Left ventricle myocardium inferior (tissue), 1 donor: ENCODE results near the gene FXYD1. TPM values are rescaled to one million over a fixed set of nuclear protein-coding genes. Genes with fewer than 3 reads are reported as not detected.

Experiments used
- DNase-seq: peaks from one replicate; pipeline ENCODE4 v3.0.0-alpha.2; 2020
- H3K27ac ChIP-seq: fragments of 200-600 bp; replicated peaks from 2 replicates; pipeline ENCODE4 v1.8.0; 2021
- H3K27me3 ChIP-seq: fragments of 200-600 bp; 2 replicates; pipeline ENCODE4 v1.8.0; 2021; ENCODE audit warnings: low read depth
- H3K36me3 ChIP-seq: fragments of 200-600 bp; 2 replicates; pipeline ENCODE4 v1.8.0; 2021
- H3K4me1 ChIP-seq: fragments of 200-600 bp; 2 replicates; pipeline ENCODE4 v1.8.0; 2021
- H3K4me3 ChIP-seq: fragments of 200-600 bp; 2 replicates; pipeline ENCODE4 v1.8.0; 2021; ENCODE audit warnings: mild to moderate bottlenecking, moderate library complexity
- H3K9me3 ChIP-seq: fragments of 200-600 bp; replicated peaks from 2 replicates; pipeline ENCODE4 v1.8.0; 2021
- intact Hi-C: fragments of 100-400 bp; cut with micrococcal nuclease; formaldehyde crosslinking; loops from one replicate; pipeline ENCODE4 v1.11.0; 2022
- total RNA-seq: library from RNA; stranded (reverse); fragmentation: NEBNext Ultra II Directional; extraction: Animal tissue kit (Norgen Biotek cat#: 25700); gene quantifications from one replicate; pipeline ENCODE4 v1.2.1, GENCODE V29; 2021
- TF ChIP-seq, protein P1 (sequence below): fragments of 200-600 bp; IDR thresholded peaks from 2 replicates; pipeline ENCODE4 v1.8.0; 2021; ENCODE audit warnings: antibody characterized with exemption, mild to moderate bottlenecking, borderline replicate concordance
- donor health status: DM: no; HTN: yes; CAD: no; lungs with severe emphysema.

FXYD1 gene
- total RNA-seq, 1 donor from 2014 or later = 509 TPM

DNA sequence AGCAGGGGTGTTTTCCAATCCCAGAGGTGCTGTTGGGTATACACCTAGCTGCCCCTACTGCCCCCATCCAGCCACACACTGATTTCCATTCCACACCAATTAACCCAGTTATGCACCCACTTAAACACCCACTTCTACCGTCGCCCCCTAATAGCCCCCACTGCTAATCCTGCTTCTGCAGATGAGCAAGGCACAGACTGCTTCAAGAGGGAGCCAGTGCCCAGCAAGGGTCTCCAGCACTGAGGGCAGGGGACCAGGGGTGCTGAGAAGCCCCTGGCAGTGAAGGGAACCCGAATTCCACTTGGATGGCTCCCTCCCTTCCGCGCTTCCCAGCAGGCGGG, 5.6 kb downstream of the FXYD1 start:
- Histone ChIP-seq H3K4me1 (peaks cover 49% of the 10 kb centered on the region), H3K9me3 (no peaks in the 10 kb centered on the region), H3K36me3 (no peaks in the 10 kb centered on the region), H3K27ac (no peak overlapping the region), H3K27me3 (peaks cover 20% of the 10 kb centered on the region), H3K4me3 (no peak overlapping the region)
- intact Hi-C loops = no loop called here
- TF ChIP-seq, protein P1, sequence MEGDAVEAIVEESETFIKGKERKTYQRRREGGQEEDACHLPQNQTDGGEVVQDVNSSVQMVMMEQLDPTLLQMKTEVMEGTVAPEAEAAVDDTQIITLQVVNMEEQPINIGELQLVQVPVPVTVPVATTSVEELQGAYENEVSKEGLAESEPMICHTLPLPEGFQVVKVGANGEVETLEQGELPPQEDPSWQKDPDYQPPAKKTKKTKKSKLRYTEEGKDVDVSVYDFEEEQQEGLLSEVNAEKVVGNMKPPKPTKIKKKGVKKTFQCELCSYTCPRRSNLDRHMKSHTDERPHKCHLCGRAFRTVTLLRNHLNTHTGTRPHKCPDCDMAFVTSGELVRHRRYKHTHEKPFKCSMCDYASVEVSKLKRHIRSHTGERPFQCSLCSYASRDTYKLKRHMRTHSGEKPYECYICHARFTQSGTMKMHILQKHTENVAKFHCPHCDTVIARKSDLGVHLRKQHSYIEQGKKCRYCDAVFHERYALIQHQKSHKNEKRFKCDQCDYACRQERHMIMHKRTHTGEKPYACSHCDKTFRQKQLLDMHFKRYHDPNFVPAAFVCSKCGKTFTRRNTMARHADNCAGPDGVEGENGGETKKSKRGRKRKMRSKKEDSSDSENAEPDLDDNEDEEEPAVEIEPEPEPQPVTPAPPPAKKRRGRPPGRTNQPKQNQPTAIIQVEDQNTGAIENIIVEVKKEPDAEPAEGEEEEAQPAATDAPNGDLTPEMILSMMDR = no peak
- DNase-seq = no peak

DNA sequence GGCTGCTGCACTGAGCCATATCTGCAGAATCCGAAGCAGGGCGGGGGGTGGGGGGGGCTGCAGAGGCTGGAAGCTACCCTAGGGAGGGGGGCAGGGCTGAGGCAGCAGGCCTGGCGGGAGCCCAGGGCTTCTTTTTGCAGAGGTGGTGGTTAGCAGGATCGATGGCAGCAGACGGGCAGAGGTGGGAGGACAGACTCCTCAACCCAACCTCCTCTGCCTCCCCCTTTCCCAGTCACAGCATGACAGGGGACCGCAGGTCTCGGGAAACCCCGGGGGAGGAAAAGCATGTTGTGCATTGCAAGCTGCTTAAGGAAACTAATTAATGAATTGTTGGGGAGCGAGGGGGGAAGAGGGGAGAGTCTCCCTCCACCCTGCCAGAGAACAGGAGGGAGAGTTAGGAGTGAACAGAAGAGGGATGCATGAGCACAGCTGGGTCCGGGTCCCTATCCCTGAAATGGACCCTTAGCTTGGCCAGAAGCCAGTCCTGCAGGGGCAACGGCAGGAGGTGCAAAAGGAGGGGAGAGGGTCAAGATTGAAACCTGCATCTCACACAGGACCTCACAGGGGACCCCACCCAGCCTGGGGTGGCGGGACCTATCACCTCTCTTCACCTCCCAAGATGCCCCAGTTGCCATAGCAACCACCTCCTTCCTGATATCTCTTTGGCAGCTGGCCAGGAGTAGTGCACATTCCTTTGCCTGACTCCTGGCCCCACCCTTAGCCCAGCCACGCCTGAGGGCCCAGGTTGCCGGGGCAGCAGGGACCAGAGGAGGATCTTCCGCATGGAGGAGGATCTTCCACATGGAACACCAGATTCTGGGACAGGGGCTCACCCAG, 6.2 kb downstream of the FXYD1 start:
- Histone ChIP-seq H3K36me3 (no peaks in the 10 kb centered on the region), H3K9me3 (no peaks in the 10 kb centered on the region), H3K27ac (no peak overlapping the region), H3K4me3 (no peak overlapping the region), H3K4me1 (peaks cover 43% of the 10 kb centered on the region), H3K27me3 (peaks cover 14% of the 10 kb centered on the region)
- DNase-seq = no peak
- intact Hi-C loops = no loop called here
- TF ChIP-seq, protein P1 = no peak

DNA sequence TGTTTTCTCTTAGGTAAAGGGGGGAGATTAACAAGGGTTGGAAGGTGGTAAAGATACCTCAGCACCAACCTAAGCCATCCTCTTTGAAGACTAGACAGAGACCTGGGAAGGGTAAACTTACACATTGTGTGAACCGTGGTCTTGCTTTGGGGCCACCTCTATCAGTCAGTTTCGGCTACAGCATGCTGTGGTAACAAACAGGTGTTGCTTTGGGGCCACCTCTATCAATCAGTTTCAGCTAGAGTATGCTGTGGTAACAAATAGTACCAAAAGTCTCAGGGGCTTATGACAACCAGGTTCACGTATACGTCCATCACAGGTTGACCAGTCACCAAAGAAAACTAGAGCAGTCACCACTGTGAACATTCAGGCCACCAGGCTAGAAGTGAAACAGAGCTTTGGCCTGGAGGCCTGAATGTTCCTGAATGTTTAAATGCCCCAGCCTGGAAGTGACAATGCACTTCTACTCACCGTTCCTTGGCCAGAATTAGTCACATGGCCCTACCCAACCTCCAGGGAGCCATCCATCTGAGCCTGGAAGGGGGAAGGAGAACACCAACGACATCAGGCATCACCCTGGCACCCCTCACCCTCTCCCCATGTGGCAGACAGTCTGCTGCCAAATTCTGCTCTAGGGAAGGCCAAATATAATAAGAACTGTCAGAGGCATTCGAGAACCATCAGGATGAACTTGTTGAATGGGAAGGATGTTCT, 8.3 kb downstream of the FXYD1 start:
- H3K4me3 ChIP-seq = no peak overlapping the region
- intact Hi-C loops = no loop called here
- no peaks in the 10 kb centered on the region for H3K9me3 ChIP-seq
- H3K4me1 ChIP-seq = peaks cover 25% of the 10 kb centered on the region
- H3K36me3 ChIP-seq = no peaks in the 10 kb centered on the region
- no peak for DNase-seq
- no peak overlapping the region for H3K27ac ChIP-seq
- TF ChIP-seq, protein P1 = no peak
- H3K27me3 ChIP-seq = peaks cover 14% of the 10 kb centered on the region

DNA sequence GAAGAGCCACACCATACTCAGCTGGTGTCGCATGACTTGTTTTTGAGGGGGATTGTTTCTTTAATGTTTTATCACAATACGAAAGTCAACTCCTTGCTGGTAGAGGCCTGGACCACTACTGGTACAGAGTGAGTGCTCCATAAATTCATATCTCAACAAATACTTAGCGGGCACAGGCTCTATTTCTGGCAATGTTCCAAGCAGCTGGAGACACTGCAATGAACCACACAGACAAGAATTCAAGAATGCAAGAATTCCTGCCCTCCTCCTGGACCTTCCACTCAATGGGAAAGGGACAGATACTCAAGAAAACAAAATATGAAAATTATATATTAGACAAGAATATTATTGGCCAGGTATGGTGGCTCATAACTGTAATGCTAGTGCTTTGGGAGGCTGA, 10.8 kb downstream of the FXYD1 start:
- intact Hi-C loops = no loop called here
- H3K36me3 ChIP-seq = no peaks in the 10 kb centered on the region
- TF ChIP-seq, protein P1 = no peak

DNA sequence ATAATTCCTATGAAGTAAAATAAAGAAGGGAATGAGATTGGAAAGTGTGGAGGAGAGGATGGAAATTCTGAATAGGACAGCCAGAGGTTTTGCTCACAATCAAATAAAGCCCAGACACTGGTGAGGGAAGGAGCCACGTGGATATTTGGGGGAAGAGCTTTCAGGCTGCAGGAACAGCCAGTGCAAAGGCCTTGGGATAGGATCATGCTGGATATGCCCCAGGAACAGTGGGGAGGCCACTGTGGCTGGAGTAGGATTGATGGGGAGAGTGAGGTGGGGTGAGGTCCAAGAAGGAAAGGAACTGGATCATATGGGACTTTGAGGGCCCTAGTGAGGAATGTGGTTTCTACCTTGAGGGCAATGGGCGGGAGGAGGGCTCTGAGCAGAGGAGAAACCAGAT, 11.8 kb downstream of the FXYD1 start:
- H3K36me3 ChIP-seq = no peaks in the 10 kb centered on the region
- H3K27ac ChIP-seq = no peak overlapping the region
- TF ChIP-seq, protein P1 = no peak
- peaks cover 32% of the 10 kb centered on the region for H3K27me3 ChIP-seq
- H3K4me3 ChIP-seq = no peak overlapping the region
- H3K4me1 ChIP-seq = peaks cover 23% of the 10 kb centered on the region
- H3K9me3 ChIP-seq = no peaks in the 10 kb centered on the region
- DNase-seq = no peak
- intact Hi-C loops = no loop called here

More for the DNA sequence above, 10.8 kb downstream of the FXYD1 start:
- Histone ChIP-seq H3K27ac (no peak overlapping the region), H3K9me3 (no peaks in the 10 kb centered on the region), H3K27me3 (peaks cover 22% of the 10 kb centered on the region), H3K4me1 (peaks cover 21% of the 10 kb centered on the region), H3K4me3 (no peak overlapping the region)
- no peak for DNase-seq
